Effector CD8-positive, alpha-beta T cell (primary cell): ENCODE measurements around the gene HPDL.
A peak's percentile ranks its signal among the peaks of the same experiment; 100 is the strongest.
"Not testable (repeated sequence)": the region's sequence is repeated elsewhere in the genome, so short reads cannot be mapped to it uniquely, and the experiment has no call there.

Experiments used
- DNase-seq: peaks from one replicate; lab custom pipeline; 2025; lab: John Stamatoyannopoulos, UW
- total RNA-seq, 4 experiments: gene quantifications; one replicate each; lab custom pipeline; 2026; lab: John Stamatoyannopoulos, UW

Gene HPDL
- 0.36 to 10.8 (median 1.2) reads per million in 4 experiments for total RNA-seq

- peak; percentile 53 for DNase-seq
Observed at GRCh38 chr1:45326627-45327623, at the start of gene HPDL. HPDL (plus strand) TSS chr1:45326895; CDS start chr1:45327149, 254 bp downstream.

GRCh38 chr1:45282351-45282750 is 44.3 kb upstream of the HPDL start:
- DNase-seq, result no peak

GRCh38 chr1:45284858-45285257 is 41.8 kb upstream of the HPDL start:
- not testable (repeated sequence) for DNase-seq

- DNase-seq, result not testable (repeated sequence)
Observed at GRCh38 chr1:45286521-45286920, 40.2 kb upstream of the HPDL start.

GRCh38 chr1:45291002-45291401 is 35.7 kb upstream of the HPDL start:
- DNase-seq, result not testable (repeated sequence)

- no peak for DNase-seq
Observed at GRCh38 chr1:45291716-45292115, 35.0 kb upstream of the HPDL start.

GRCh38 chr1:45297666-45298356 is 28.9 kb upstream of the HPDL start:
- no peak for DNase-seq

- DNase-seq, result no peak
Observed at GRCh38 chr1:45299296-45299695, 27.4 kb upstream of the HPDL start.

- DNase-seq, result peak; percentile 10
Observed at GRCh38 chr1:45299981-45300668, 26.6 kb upstream of the HPDL start.

GRCh38 chr1:45300669-45300997 is 26.1 kb upstream of the HPDL start:
- no peak for DNase-seq

- no peak for DNase-seq
Observed at GRCh38 chr1:45302505-45303150, 24.1 kb upstream of the HPDL start.

- peak; percentile 96 for DNase-seq
Observed at GRCh38 chr1:45303520-45304310, 23.0 kb upstream of the HPDL start.

GRCh38 chr1:45304311-45305081 is 22.2 kb upstream of the HPDL start:
- no peak for DNase-seq

- no peak for DNase-seq
Observed at GRCh38 chr1:45305231-45305630, 21.5 kb upstream of the HPDL start.

GRCh38 chr1:45306319-45306718 is 20.4 kb upstream of the HPDL start:
- DNase-seq, result no peak

GRCh38 chr1:45306905-45307304 is 19.8 kb upstream of the HPDL start:
- DNase-seq, result no peak

GRCh38 chr1:45314266-45314665 is 12.4 kb upstream of the HPDL start:
- DNase-seq, result no peak

GRCh38 chr1:45317166-45317565 is 9.5 kb upstream of the HPDL start:
- no peak for DNase-seq

- DNase-seq, result no peak
Observed at GRCh38 chr1:45319761-45320160, 6.9 kb upstream of the HPDL start.

- DNase-seq, result no peak
Observed at GRCh38 chr1:45321444-45321843, 5.3 kb upstream of the HPDL start.
